GM10266 (cell line): Measurements from ENCODE around the gene THAP4.
"Not testable (repeated sequence)": the region's sequence is repeated elsewhere in the genome, so short reads cannot be mapped to it uniquely, and the experiment has no call there.

Experiments
- DNase-seq: peaks from one replicate; pipeline ENCODE4 v3.0.0; 2012; ENCODE audit errors: extremely low spot score
- CTCF ChIP-seq: IDR thresholded peaks from 2 replicates; pipeline ENCODE4 v1.5.1; 2012; ENCODE audit warnings: mild to moderate bottlenecking, low read depth; ENCODE audit not compliant: control insufficient read depth, insufficient read depth; ENCODE audit errors: missing control alignments

Gene THAP4

GRCh38 chr2:241671457-241672240 lies 34.7 kb upstream of the THAP4 start:
- no peak for TF ChIP-seq CTCF
- DNase-seq, result no peak

DNA sequence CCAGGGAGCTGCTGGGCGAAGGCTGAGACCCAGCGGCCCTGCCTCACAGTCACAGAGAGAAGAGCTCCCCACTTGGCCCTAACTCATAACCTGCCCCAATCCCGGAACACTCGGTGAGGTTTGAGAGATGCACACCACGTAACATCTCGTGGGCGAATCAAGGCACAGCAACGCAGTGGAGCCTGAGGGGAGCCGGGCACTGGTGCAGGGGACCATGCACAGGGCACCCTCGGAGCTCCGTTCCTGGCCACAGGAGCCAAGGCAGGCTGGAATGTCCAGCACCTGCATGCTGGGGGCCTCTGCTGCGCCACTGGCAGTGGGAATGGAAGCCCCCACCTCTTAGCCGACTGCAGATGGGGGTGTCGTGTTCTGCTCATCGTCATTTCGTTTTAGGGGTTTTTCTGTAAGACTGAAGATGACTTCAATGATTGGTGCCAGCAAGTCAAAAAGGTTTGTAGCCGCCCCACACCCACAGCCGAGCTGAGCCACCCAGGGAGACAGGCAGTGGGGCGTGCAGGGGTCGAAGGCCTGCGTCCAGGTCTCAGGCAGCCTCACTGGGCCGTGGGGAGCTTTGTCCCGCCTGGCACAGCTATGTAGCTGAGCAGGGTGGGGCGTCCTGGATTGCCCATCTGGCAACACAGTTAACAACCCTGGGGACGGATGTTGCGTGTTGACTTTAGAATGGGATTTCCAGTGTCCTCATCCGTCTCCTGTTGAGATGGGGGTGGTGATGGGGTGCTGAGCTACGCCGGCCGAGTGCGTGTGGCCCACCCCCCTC lies 33.6 kb upstream of the THAP4 start:
- TF ChIP-seq CTCF, result no peak
- DNase-seq, result no peak

DNA sequence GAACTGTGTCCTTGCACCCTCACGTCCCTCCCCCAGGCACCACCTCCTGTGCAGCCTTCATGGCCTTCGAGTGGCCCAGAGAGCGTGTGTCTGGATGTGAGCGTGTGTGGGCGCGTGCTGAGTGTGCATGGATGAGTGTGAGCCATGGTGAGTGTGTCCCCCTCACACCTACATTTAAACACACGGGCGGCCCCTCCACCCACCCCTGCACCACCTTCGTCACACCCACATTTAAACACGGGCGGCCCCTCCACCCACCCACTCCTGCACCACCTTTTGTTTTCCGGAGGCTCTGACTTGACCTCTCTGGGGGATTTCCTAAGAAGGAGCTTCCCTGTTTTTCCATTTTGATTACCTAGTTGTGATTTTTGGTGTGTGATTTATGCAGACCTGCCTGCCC lies 31.9 kb upstream of the THAP4 start:
- no peak for DNase-seq
- TF ChIP-seq CTCF, result no peak

DNA sequence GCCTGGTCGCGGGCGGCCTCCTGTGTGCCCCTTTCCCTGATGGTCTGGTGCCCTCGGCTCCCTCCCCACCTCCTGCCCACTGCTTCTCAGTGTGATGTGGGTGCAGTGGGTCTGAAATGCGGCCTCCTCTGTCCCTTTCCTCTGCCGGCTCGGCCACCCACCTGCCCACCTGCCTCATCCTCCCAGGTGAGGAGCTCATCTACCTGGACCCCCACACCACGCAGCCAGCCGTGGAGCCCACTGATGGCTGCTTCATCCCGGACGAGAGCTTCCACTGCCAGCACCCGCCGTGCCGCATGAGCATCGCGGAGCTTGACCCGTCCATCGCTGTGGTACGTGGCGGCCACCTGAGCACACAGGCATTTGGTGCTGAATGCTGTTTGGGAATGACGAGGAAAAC lies 31.4 kb upstream of the THAP4 start:
- no peak for TF ChIP-seq CTCF
- no peak for DNase-seq

- DNase-seq, result no peak
- no peak for TF ChIP-seq CTCF
Measured at GRCh38 chr2:241666627-241667400, 29.9 kb upstream of the THAP4 start.

DNA sequence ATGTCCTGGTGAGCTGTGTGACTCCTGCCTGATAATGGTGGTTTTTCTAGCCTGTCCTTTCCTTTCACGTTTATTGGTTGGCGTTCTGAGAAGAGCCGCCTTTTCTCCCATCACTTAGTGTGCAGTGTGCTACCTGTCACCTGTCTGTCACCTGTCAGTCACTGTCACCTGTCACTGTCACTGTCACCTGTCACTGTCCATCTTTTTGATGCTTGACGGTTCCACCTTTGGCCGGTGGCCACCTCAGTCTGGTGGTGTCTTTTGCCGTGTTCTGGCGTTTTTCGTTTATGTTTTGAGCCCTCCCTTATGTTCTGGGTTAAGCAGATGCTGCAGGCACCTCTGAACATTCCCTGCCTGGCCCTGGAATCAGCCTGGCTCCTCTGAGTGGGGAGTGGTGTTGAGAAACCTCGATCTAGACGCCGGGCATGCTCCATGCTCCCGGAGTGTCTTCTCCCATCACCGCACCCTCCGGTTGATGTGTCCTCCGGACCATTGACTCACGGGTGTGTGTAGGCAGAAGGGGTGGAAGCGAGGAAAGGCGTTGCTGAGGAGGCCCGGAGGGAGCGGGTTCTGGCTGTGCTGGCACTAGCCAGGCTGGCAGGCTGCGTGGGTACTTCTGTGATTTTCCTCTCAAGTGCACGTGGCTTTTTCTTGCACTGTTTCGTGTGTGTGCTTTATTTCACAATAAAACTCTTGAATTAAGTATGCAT lies 28.9 kb upstream of the THAP4 start:
- DNase-seq, result no peak
- no peak for TF ChIP-seq CTCF

DNA sequence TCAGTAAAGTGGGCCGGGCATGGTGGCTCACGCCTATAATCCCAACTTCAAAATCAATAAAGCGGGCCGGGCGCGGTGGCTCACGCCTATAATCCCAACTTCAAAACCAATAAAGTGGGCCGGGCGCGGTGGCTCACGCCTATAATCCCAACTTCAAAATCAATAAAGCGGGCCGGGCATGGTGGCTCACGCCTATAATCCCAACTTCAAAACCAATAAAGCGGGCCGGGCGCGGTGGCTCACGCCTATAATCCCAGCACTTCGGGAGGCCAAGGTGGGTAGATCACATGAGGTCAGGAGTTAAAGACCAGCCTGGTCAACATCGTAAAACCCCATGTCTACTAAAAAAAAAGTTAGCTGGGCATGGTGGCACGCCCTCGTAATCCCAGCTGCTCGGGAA lies 25.8 kb upstream of the THAP4 start:
- not testable (repeated sequence) for DNase-seq
